ENCODE measurements around the gene NHLRC2. TPM values are rescaled to one million over a fixed set of nuclear protein-coding genes. Genes with fewer than 3 reads are reported as not detected.

NHLRC2 gene
- total and polyA plus RNA-seq, 8 donors, result 2.8 to 112 (median 16.4) TPM

- intact Hi-C loops (cut with DNase I; ENCODE audit: low total_unique reads), result no loop called here
- no peaks in the 10 kb centered on the region for H3K27me3 ChIP-seq
- no peak for DNase-seq
- peaks cover 14 to 46% (median 37%) of the 10 kb centered on the region in 4 donors for H3K36me3 ChIP-seq
- H3K4me1 ChIP-seq, result peaks cover 11 to 42% (median 26%) of the 10 kb centered on the region in 4 donors
- WGBS, 5 donors, result 83 to 94% (median 86%) methylated on average over 2 of the region's 2 CpGs
- H3K27ac ChIP-seq, result no peak overlapping the region
- H3K9me3 ChIP-seq, result no peaks in the 10 kb centered on the region
- TF ChIP-seq CTCF (IDR thresholded peaks at IDR 0.05) (no peak), POLR2A (IDR thresholded peaks at IDR 0.05) (no peak), POLR2AphosphoS5 (IDR thresholded peaks at IDR 0.05) (no peak), EP300 (IDR thresholded peaks at IDR 0.05) (no peak)
- no peak overlapping the region for H3K4me3 ChIP-seq
These were observed 4.8 kb downstream of the NHLRC2 start for GRCh38 chr10:113859261-113859660.

- H3K27me3 ChIP-seq, result no peaks in the 10 kb centered on the region
- intact Hi-C loops (cut with DNase I; ENCODE audit: low total_unique reads), result no loop called here
- H3K4me3 ChIP-seq, result no peak overlapping the region
- peaks cover 0 to 17% (median 8%) of the 10 kb centered on the region in 4 donors for H3K4me1 ChIP-seq
- DNase-seq, result no peak
- no peak overlapping the region for H3K27ac ChIP-seq
- TF ChIP-seq EP300 (IDR thresholded peaks at IDR 0.05) (no peak), CTCF (IDR thresholded peaks at IDR 0.05) (no peak), POLR2AphosphoS5 (IDR thresholded peaks at IDR 0.05) (no peak)
- no peaks in the 10 kb centered on the region for H3K9me3 ChIP-seq
- peaks cover 3 to 32% (median 23%) of the 10 kb centered on the region in 4 donors for H3K36me3 ChIP-seq
- 80 to 92% (median 89%) methylated on average over 3 of the region's 3 CpGs for WGBS, 5 donors
These were observed 11.4 kb downstream of the NHLRC2 start for GRCh38 chr10:113865901-113866300.

- intact Hi-C loops (cut with DNase I; ENCODE audit: low total_unique reads), result no loop called here
- Histone ChIP-seq H3K36me3 (peaks cover 0 to 23% (median 15%) of the 10 kb centered on the region in 4 donors), H3K9me3 (no peaks in the 10 kb centered on the region), H3K27me3 (no peaks in the 10 kb centered on the region), H3K27ac (no peak overlapping the region), H3K4me1 (peaks cover 0 to 17% (median 8%) of the 10 kb centered on the region in 4 donors), H3K4me3 (no peak overlapping the region)
- TF ChIP-seq POLR2AphosphoS5 (IDR thresholded peaks at IDR 0.05) (no peak), EP300 (IDR thresholded peaks at IDR 0.05) (no peak), CTCF (IDR thresholded peaks at IDR 0.05) (no peak), POLR2A (IDR thresholded peaks at IDR 0.05) (no peak)
- DNase-seq, result peak in 1 of 2 donors; percentile 16
- 88 to 92% (median 89%) methylated on average over 5 of the region's 5 CpGs for WGBS, 5 donors
These were observed 12.3 kb downstream of the NHLRC2 start for GRCh38 chr10:113866551-113867394.

GRCh38 chr10:113867904-113868303 lies 13.4 kb downstream of the NHLRC2 start:
- Histone ChIP-seq H3K4me3 (no peak overlapping the region), H3K27me3 (no peaks in the 10 kb centered on the region), H3K4me1 (peaks cover 0 to 17% (median 8%) of the 10 kb centered on the region in 4 donors), H3K9me3 (peaks cover 0 to 11% (median 2%) of the 10 kb centered on the region in 4 donors), H3K36me3 (peaks cover 0 to 20% (median 14%) of the 10 kb centered on the region in 4 donors), H3K27ac (no peak overlapping the region)
- TF ChIP-seq POLR2A (IDR thresholded peaks at IDR 0.05) (no peak), CTCF (IDR thresholded peaks at IDR 0.05) (no peak), POLR2AphosphoS5 (IDR thresholded peaks at IDR 0.05) (no peak), EP300 (IDR thresholded peaks at IDR 0.05) (no peak)
- 89 to 100% (median 97%) methylated on average over 4 of the region's 4 CpGs for WGBS, 5 donors
- DNase-seq, result no peak
- intact Hi-C loops (cut with DNase I; ENCODE audit: low total_unique reads), result no loop called here

All from stomach (tissue), 9 donors.